Measurements from ENCODE around the gene PHAF1. TPM values are rescaled to one million over a fixed set of nuclear protein-coding genes. Genes with fewer than 3 reads are reported as not detected.

PHAF1 gene
- total and polyA plus RNA-seq, 2 experiments from 2014 or later = 15.2 to 24.4 TPM

DNA sequence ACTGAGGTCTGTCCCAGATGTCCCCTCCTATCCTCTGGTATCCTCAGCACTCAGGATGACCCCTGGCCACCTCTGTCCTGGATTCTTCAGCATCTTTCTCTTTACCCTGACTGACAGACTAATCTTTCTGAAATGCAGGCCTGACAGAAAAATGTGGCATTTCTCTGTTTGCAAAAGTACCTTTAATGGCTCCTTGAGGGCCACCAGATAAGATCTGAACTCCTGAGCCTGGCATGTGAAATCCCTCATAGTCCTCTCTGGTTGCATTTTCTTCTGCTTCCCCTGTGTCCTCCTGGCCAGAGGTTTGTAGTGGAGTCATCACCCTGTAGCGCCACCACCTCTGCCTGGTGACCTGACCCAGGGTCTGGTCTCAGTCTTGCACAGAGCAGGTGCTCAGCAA, 87.1 kb downstream of the PHAF1 start:
- Histone ChIP-seq H3K36me3 (ENCODE audit: low read depth) (peaks cover 21% of the 10 kb centered on the region; the same call in 1 of the 2 replicates), H3K27me3 (replicated peaks; ENCODE audit: insufficient read depth) (no peaks in the 10 kb centered on the region), H3F3A (ENCODE audit: insufficient read depth) (peaks cover 10% of the 10 kb centered on the region; the same call in 1 of the 2 replicates), H2AFZ (no peak overlapping the region), H4K20me1 (ENCODE audit: insufficient read depth) (no peaks in the 10 kb centered on the region), H3K9ac (no peak overlapping the region), H3K27ac (no peak overlapping the region), H3K4me1 (ENCODE audit: insufficient read depth) (peaks cover 11% of the 10 kb centered on the region), H3K4me2 (ENCODE audit: unreplicated experiment) (no peak overlapping the region), H3K79me2 (ENCODE audit: insufficient read depth) (peaks cover 39% of the 10 kb centered on the region), H3K9me2 (ENCODE audit: insufficient read depth) (no peaks in the 10 kb centered on the region), H3K4me3 (no peak overlapping the region), H3K9me3 (ENCODE audit: low read depth) (no peaks in the 10 kb centered on the region)
- WGBS, 2 experiments (ENCODE audit: low coverage in 1 of 2, low lambda C conversion rate in 2 of 2, missing lambda C conversion rate in 2 of 2) = 100% methylated on average over 1 of the region's 1 CpG
- in situ Hi-C loops (cut with MboI) = no loop called here
- DNase-seq = no peak
- no peak for TF ChIP-seq EZH2phosphoT487 (IDR thresholded peaks at IDR 0.05; ENCODE audit: insufficient read depth, low read depth)
- no peak for TF ChIP-seq EZH2 (IDR thresholded peaks at IDR 0.05; ENCODE audit: insufficient read depth, poor library complexity, severe bottlenecking)

DNA sequence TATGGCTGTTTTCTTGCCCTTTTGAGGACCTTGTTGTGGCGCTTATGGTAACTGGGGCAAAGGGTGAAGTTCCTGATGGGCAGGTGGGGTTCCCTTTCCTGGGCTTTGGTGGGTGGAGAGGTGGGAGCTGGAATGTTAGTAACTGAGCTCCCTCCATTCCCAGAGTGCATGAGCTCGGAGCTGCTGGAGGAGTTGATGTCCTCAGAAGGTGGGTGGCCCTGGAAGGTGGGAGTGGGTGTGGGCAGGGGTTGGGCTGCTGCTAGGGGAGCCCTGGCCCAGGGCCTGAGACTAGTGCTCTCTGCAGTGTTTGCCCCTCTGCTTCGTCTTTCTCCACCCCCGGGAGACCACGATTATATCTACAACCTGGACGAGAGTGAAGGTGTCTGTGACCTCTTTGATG, 88.0 kb downstream of the PHAF1 start:
- in situ Hi-C loops (cut with MboI) = no loop called here
- peaks cover 10% of the 10 kb centered on the region; the same call in 1 of the 2 replicates for H3F3A ChIP-seq (ENCODE audit: insufficient read depth)
- no peak for DNase-seq
- peaks cover 11% of the 10 kb centered on the region for H3K4me1 ChIP-seq (ENCODE audit: insufficient read depth)
- H3K4me3 ChIP-seq = no peak overlapping the region
- H3K36me3 ChIP-seq (ENCODE audit: low read depth) = peaks cover 21% of the 10 kb centered on the region; the same call in 1 of the 2 replicates
- WGBS, 2 experiments (ENCODE audit: low coverage in 1 of 2, low lambda C conversion rate in 2 of 2, missing lambda C conversion rate in 2 of 2) = 79 to 83% methylated on average over 6 of the region's 6 CpGs
- no peaks in the 10 kb centered on the region for H4K20me1 ChIP-seq (ENCODE audit: insufficient read depth)
- no peak overlapping the region for H2AFZ ChIP-seq
- H3K9ac ChIP-seq = no peak overlapping the region
- no peaks in the 10 kb centered on the region for H3K9me3 ChIP-seq (ENCODE audit: low read depth)
- H3K27ac ChIP-seq = no peak overlapping the region
- H3K4me2 ChIP-seq (ENCODE audit: unreplicated experiment) = no peak overlapping the region
- H3K9me2 ChIP-seq (ENCODE audit: insufficient read depth) = no peaks in the 10 kb centered on the region
- no peaks in the 10 kb centered on the region for H3K27me3 ChIP-seq (replicated peaks; ENCODE audit: insufficient read depth)
- peaks cover 32% of the 10 kb centered on the region for H3K79me2 ChIP-seq (ENCODE audit: insufficient read depth)
- no peak for TF ChIP-seq EZH2phosphoT487 (IDR thresholded peaks at IDR 0.05; ENCODE audit: insufficient read depth, low read depth)
- TF ChIP-seq EZH2 (IDR thresholded peaks at IDR 0.05; ENCODE audit: insufficient read depth, poor library complexity, severe bottlenecking) = no peak

Other genes with a start within 250 kb of the PHAF1 start
- gene PDP2, start 229.4 kb upstream of the PHAF1 start, total RNA-seq (2014; rRNA removed; shearing (Covaris generic)) = 3.9 and 38.2 TPM in 2 replicates
- gene PDP2, start 229.4 kb upstream of the PHAF1 start, polyA plus RNA-seq (2016; fragmentation: Nextera tagmentation; extraction: Ambion mirVana) = 2.5 and 3.3 TPM in 2 replicates
- gene CDH16, start 191.1 kb upstream of the PHAF1 start, total RNA-seq (2014; rRNA removed; shearing (Covaris generic)) = not detected in 2 replicates
- not detected in 2 replicates for gene CDH16, start 191.1 kb upstream of the PHAF1 start, polyA plus RNA-seq (2016; fragmentation: Nextera tagmentation; extraction: Ambion mirVana)
- 0.22 and 1.1 TPM in 2 replicates for gene RRAD, start 184.4 kb upstream of the PHAF1 start, total RNA-seq (2014; rRNA removed; shearing (Covaris generic))
- gene RRAD, start 184.4 kb upstream of the PHAF1 start, polyA plus RNA-seq (2016; fragmentation: Nextera tagmentation; extraction: Ambion mirVana) = 0.70 and 0.76 TPM in 2 replicates
- gene CIAO2B, start 175.5 kb upstream of the PHAF1 start, total RNA-seq (2014; rRNA removed; shearing (Covaris generic)) = 76.1 and 111 TPM in 2 replicates
- 173 and 182 TPM in 2 replicates for gene CIAO2B, start 175.5 kb upstream of the PHAF1 start, polyA plus RNA-seq (2016; fragmentation: Nextera tagmentation; extraction: Ambion mirVana)
- gene CES2, start 174.4 kb upstream of the PHAF1 start, total RNA-seq (2014; rRNA removed; shearing (Covaris generic)) = 32.3 and 46.8 TPM in 2 replicates
- 33.9 and 37.6 TPM in 2 replicates for gene CES2, start 174.4 kb upstream of the PHAF1 start, polyA plus RNA-seq (2016; fragmentation: Nextera tagmentation; extraction: Ambion mirVana)
- gene CES3, start 148.7 kb upstream of the PHAF1 start, total RNA-seq (2014; rRNA removed; shearing (Covaris generic)) = not detected in 2 replicates
- not detected in 2 replicates for gene CES3, start 148.7 kb upstream of the PHAF1 start, polyA plus RNA-seq (2016; fragmentation: Nextera tagmentation; extraction: Ambion mirVana)
- 4.6 and 5.0 TPM in 2 replicates for gene CES4A, start 121.4 kb upstream of the PHAF1 start, total RNA-seq (2014; rRNA removed; shearing (Covaris generic))
- 2.6 and 4.5 TPM in 2 replicates for gene CES4A, start 121.4 kb upstream of the PHAF1 start, polyA plus RNA-seq (2016; fragmentation: Nextera tagmentation; extraction: Ambion mirVana)
- 53.3 and 63.2 TPM in 2 replicates for gene CBFB, start 80.8 kb upstream of the PHAF1 start, total RNA-seq (2014; rRNA removed; shearing (Covaris generic))
- gene CBFB, start 80.8 kb upstream of the PHAF1 start, polyA plus RNA-seq (2016; fragmentation: Nextera tagmentation; extraction: Ambion mirVana) = 52.3 and 56.1 TPM in 2 replicates
- gene B3GNT9, start 41.1 kb downstream of the PHAF1 start, total RNA-seq (2014; rRNA removed; shearing (Covaris generic)) = 73.2 and 88.0 TPM in 2 replicates
- 24.3 and 24.8 TPM in 2 replicates for gene B3GNT9, start 41.1 kb downstream of the PHAF1 start, polyA plus RNA-seq (2016; fragmentation: Nextera tagmentation; extraction: Ambion mirVana)
- 44.6 and 46.2 TPM in 2 replicates for gene TRADD, start 50.0 kb downstream of the PHAF1 start, total RNA-seq (2014; rRNA removed; shearing (Covaris generic))
- 25.9 and 28.1 TPM in 2 replicates for gene TRADD, start 50.0 kb downstream of the PHAF1 start, polyA plus RNA-seq (2016; fragmentation: Nextera tagmentation; extraction: Ambion mirVana)
- gene FBXL8, start 50.0 kb downstream of the PHAF1 start, total RNA-seq (2014; rRNA removed; shearing (Covaris generic)) = 22.5 and 24.0 TPM in 2 replicates
- gene FBXL8, start 50.0 kb downstream of the PHAF1 start, polyA plus RNA-seq (2016; fragmentation: Nextera tagmentation; extraction: Ambion mirVana) = 9.8 and 10.3 TPM in 2 replicates
- gene HSF4, start 54.8 kb downstream of the PHAF1 start, total RNA-seq (2014; rRNA removed; shearing (Covaris generic)) = 6.4 and 10.8 TPM in 2 replicates
- gene HSF4, start 54.8 kb downstream of the PHAF1 start, polyA plus RNA-seq (2016; fragmentation: Nextera tagmentation; extraction: Ambion mirVana) = 1.8 and 3.0 TPM in 2 replicates
- 31.0 and 51.1 TPM in 2 replicates for gene NOL3, start 60.6 kb downstream of the PHAF1 start, total RNA-seq (2014; rRNA removed; shearing (Covaris generic))
- 20.3 TPM in 2 replicates for gene NOL3, start 60.6 kb downstream of the PHAF1 start, polyA plus RNA-seq (2016; fragmentation: Nextera tagmentation; extraction: Ambion mirVana)
- gene MATCAP1, start 74.0 kb downstream of the PHAF1 start, total RNA-seq (2014; rRNA removed; shearing (Covaris generic)) = 6.4 and 19.0 TPM in 2 replicates
- 3.4 and 3.8 TPM in 2 replicates for gene MATCAP1, start 74.0 kb downstream of the PHAF1 start, polyA plus RNA-seq (2016; fragmentation: Nextera tagmentation; extraction: Ambion mirVana)
- gene EXOC3L1, start 80.2 kb downstream of the PHAF1 start, total RNA-seq (2014; rRNA removed; shearing (Covaris generic)) = not detected in 2 replicates
- 0.28 and 0.53 TPM in 2 replicates for gene EXOC3L1, start 80.2 kb downstream of the PHAF1 start, polyA plus RNA-seq (2016; fragmentation: Nextera tagmentation; extraction: Ambion mirVana)
- gene E2F4, start 82.2 kb downstream of the PHAF1 start, total RNA-seq (2014; rRNA removed; shearing (Covaris generic)) = 82.0 and 88.9 TPM in 2 replicates
- 46.5 and 50.0 TPM in 2 replicates for gene E2F4, start 82.2 kb downstream of the PHAF1 start, polyA plus RNA-seq (2016; fragmentation: Nextera tagmentation; extraction: Ambion mirVana)
- 1.5 and 1.6 TPM in 2 replicates for gene ELMO3, start 89.2 kb downstream of the PHAF1 start, total RNA-seq (2014; rRNA removed; shearing (Covaris generic))
- gene ELMO3, start 89.2 kb downstream of the PHAF1 start, polyA plus RNA-seq (2016; fragmentation: Nextera tagmentation; extraction: Ambion mirVana) = 0.10 TPM in 1 of 2 replicates, not detected in the other
- 24.9 and 53.8 TPM in 2 replicates for gene TMEM208, start 117.2 kb downstream of the PHAF1 start, total RNA-seq (2014; rRNA removed; shearing (Covaris generic))
- 97.0 and 98.0 TPM in 2 replicates for gene TMEM208, start 117.2 kb downstream of the PHAF1 start, polyA plus RNA-seq (2016; fragmentation: Nextera tagmentation; extraction: Ambion mirVana)
- gene FHOD1, start 137.5 kb downstream of the PHAF1 start, total RNA-seq (2014; rRNA removed; shearing (Covaris generic)) = 14.9 and 24.2 TPM in 2 replicates
- 7.7 and 9.3 TPM in 2 replicates for gene FHOD1, start 137.5 kb downstream of the PHAF1 start, polyA plus RNA-seq (2016; fragmentation: Nextera tagmentation; extraction: Ambion mirVana)
- gene SLC9A5, start 139.0 kb downstream of the PHAF1 start, total RNA-seq (2014; rRNA removed; shearing (Covaris generic)) = 2.2 and 2.7 TPM in 2 replicates
- 2.5 and 2.6 TPM in 2 replicates for gene SLC9A5, start 139.0 kb downstream of the PHAF1 start, polyA plus RNA-seq (2016; fragmentation: Nextera tagmentation; extraction: Ambion mirVana)
- 24.2 and 38.8 TPM in 2 replicates for gene PLEKHG4, start 169.6 kb downstream of the PHAF1 start, total RNA-seq (2014; rRNA removed; shearing (Covaris generic))
- gene PLEKHG4, start 169.6 kb downstream of the PHAF1 start, polyA plus RNA-seq (2016; fragmentation: Nextera tagmentation; extraction: Ambion mirVana) = 10.4 and 12.5 TPM in 2 replicates
- not detected in 2 replicates for gene KCTD19, start 216.8 kb downstream of the PHAF1 start, total RNA-seq (2014; rRNA removed; shearing (Covaris generic))
- not detected in 2 replicates for gene KCTD19, start 216.8 kb downstream of the PHAF1 start, polyA plus RNA-seq (2016; fragmentation: Nextera tagmentation; extraction: Ambion mirVana)
- not detected in 2 replicates for gene LRRC36, start 216.9 kb downstream of the PHAF1 start, total RNA-seq (2014; rRNA removed; shearing (Covaris generic))
- gene LRRC36, start 216.9 kb downstream of the PHAF1 start, polyA plus RNA-seq (2016; fragmentation: Nextera tagmentation; extraction: Ambion mirVana) = not detected in 2 replicates

Measured in GM23248 (cell line).